Measurements from ENCODE around the gene NCF2.

Gene NCF2

GRCh38 chr1:183548116-183548515 lies 42.1 kb downstream of the NCF2 start:
- DNase-seq, result no peak

- no peak for DNase-seq
Measured at GRCh38 chr1:183546427-183546826, 43.8 kb downstream of the NCF2 start.

- no peak for DNase-seq
Measured at GRCh38 chr1:183544598-183545297, 45.5 kb downstream of the NCF2 start.

DNA sequence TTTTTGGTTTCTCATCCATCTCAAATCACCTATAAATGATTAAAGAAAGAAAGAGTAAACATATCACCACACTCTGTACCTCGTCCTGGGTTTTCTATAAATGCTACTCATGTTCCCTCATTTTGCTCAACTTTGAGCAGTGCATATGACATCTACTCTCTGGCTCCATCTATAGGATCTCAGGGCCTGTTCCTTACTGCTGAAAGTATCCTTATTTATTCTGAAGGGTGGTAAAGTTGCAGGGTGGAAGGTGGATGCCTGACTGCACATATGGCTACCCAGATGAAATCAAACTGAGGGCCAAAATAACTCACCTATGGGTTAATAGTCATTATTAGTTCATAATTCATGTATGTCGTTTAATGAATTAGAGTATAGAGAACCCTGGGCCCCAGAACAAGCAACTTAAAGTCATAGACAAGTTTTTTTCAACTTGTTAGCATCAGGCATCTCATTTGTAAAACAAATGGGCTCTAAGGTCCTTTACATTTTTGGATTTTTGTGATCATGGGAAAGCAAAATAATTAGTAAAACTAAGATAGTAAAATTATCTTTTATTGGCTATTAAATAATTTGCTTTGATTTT lies 46.5 kb downstream of the NCF2 start:
- peak; percentile 65 for DNase-seq

DNA sequence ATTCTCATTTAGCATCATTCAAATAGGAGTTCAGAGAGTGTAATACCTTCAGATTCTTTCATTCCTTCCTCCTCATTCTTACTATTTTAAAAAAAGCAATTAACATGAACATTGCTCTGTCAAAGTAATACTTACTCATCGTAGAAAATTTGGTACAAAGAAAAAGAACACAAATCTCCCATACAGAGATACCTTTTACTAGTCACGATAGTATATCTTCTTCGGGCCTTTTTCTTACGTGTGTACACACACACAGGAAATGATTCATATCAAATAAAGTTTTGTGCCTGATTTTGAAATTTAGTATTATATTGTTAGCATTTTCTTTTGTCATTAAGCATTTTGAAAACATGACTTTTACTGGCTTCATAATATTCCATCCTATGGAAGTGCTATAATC lies 52.9 kb downstream of the NCF2 start:
- DNase-seq, result no peak

DNA sequence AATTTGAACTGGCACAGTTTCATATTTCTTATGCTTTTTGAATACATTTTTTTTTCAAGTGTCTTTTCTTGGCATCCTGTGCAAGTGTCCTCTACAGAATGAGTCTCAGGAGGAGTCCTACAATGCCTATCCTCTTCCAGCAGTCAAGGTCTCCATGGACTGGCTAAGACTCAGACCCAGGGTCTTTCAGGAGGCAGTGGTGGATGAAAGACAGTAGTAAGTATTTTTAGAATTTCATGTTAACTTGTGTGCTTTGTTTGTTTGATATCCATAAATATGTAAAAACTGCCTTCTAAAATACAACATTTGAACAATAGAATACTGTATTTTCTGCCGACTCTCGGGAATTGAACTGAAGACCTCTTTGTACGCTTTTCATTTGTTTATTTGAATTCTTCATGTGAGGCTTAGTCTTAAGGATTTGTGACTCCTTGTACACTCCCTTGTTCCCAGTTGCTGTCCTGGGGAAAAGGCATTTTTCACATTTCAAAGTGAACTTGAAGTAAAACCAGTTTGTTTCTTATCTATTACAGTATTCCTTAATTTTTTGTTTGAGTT lies 56.6 kb downstream of the NCF2 start:
- DNase-seq, result no peak

- DNase-seq, result no peak
Measured at GRCh38 chr1:183528577-183528976, 61.7 kb downstream of the NCF2 start.

DNA sequence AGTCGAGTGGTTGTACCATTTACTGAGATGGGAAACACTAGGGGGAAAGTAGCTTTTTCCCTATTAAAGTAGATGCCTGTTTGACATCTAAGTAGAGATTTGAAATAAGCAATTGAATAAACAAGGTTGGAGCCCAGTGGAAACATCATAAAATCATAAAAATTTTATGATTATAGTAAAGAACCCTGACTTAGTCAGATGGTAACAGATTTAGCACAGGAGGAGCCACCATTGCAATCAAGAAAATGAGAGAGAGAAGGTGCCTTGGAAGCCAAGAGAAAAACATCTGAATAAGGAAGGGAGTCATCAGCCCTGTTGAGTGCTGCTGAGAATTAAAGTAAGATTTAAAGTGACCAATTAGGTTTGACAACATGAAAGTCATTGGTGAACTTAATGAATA lies 68.2 kb downstream of the NCF2 start:
- DNase-seq, result no peak

DNA sequence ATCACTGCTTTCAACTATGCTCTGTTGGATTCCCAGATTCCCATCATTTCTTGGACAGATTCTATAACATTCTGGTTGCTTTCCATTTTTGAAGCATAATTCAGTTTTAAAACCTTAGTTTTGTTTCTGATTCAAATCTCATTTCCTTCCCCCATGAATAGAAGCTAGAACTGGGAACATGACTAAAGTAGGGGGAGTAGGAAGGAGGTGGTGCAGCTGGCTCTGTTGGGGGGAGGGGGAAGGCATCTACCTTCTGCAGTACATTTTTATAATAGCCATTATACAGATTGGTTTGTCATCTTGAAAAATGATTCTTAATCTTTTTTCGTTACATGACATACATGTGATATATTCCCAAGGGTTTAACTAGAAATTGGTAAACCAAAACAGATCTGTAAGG lies 69.9 kb downstream of the NCF2 start:
- DNase-seq, result no peak

- no peak for DNase-seq
Measured at GRCh38 chr1:183517401-183517800, 72.9 kb downstream of the NCF2 start.

DNA sequence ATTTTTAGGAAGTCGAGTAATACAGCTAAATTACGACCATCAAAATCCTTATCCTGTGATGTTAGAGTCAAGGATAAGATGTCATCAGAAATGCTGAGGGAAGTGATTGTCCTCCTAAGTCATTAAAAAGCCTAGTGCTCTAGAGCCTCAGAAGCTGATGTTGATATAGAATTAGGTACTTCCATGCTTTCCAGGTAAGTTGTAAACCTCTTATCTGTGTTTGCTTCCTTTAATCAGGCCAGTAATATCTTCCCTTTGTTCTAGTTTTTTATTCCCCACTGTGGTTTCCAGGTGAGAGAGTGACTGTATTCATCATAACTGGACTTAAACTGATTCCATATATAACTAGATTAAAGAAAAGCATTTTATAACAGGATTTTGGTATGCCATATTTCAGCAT lies 73.5 kb downstream of the NCF2 start:
- no peak for DNase-seq

- no peak for DNase-seq
Measured at GRCh38 chr1:183515002-183515689, 75.1 kb downstream of the NCF2 start.

DNA sequence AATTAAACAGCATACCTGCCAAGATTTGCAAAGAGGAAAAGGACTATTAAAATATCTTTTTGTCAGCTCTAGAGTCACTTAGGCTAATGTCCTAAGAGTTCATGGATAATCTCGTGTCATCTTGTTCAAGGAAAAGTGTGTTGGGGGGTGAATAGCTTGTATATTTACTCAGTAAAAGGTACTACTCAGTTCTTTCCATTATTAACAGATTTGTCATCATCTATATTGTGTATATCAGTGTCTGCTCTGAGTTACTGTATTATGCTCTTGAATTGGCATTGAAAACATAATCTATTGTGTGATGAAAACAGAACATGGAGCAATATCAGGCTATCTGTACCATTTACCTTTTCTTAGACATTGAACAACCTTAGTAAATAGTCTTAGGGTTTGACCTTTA lies 76.0 kb downstream of the NCF2 start:
- no peak for DNase-seq

DNA sequence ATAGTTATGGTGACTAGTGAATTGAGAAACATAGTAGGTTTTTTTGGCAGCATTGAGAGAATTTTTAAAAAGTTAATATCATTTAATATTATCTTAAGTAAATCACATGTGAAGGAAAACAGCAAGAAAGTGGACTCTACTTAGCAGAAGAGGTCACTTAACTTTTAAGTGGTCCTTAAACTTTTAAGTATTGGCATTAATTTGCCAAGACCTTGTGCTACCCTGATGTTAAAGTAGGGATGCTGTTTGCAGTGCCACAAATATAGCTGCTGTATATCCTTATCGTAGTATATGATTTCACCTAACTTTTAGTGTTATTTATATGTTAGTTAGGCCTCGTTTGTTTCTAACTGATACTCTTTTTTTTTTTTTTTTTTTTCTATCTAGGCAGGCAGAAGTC lies 77.8 kb downstream of the NCF2 start:
- DNase-seq, result no peak

DNA sequence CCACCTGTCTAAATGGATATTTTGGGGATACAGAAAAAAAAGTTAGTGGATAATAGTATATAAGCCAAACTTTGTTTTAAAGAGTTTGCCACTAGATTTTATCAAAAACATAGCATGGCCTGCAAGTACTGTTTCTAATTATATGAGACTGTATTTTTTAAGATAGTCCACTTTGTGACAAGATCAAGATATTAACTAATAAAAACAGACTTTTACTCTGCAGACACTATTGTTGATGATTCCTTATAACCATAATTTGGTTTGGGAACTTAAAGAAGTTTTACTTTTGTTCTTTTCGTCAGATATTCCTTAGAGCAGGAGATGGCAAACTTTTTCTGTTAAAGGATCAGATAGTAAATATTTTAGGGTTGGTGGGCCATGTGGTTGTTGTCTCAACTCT lies 81.6 kb downstream of the NCF2 start:
- DNase-seq, result no peak

DNA sequence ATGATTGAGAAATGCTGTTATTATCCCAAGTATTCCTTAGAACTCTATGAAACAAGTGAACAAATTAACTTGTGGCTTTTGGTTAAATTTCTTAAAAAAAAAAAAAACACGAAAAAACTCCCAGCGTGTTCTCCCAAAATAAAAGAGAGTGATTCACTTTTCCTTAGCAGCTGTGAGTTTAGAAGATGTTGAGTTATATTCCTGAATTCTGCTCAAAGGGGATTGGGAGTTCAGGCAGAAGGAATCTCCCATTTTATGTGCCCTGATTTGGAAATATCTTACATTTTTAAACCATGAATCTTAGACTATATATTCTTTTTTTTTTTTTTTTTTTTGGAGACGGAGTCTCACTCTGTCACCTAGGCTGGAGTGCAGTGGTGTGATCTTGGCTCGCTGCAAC lies 83.7 kb downstream of the NCF2 start:
- DNase-seq, result no peak
